Upper lobe of left lung (tissue), 6 donors: Measurements from ENCODE around the gene LYSMD2. TPM values are rescaled to one million over a fixed set of nuclear protein-coding genes. Genes with fewer than 3 reads are reported as not detected.
"Not testable (repeated sequence)": the region's sequence is repeated elsewhere in the genome, so short reads cannot be mapped to it uniquely, and the experiment has no call there.

Experiments
- ATAC-seq, 2 donors: fragments of 200-7000 bp; cut with Tn5 transposase; one replicate each; pipeline ENCODE4 v1.9.1; 2022; ENCODE audit warnings: mild to moderate bottlenecking in 2 of 2, moderate library complexity in 2 of 2; ENCODE audit not compliant: low FRiP score in 2 of 2
- DNase-seq, 2 donors: peaks; one replicate each; pipeline ENCODE4 v3.0.0-alpha.2; 2019 to 2020
- H3K27ac ChIP-seq, 4 donors: fragments of 200-600 bp; sonication (generic); one replicate each; pipeline ENCODE4 v1.5.1; 2016 to 2019
- H3K27me3 ChIP-seq, 4 donors: fragments of 200-600 bp; sonication (generic); one replicate each; pipeline ENCODE4 v1.5.1; 2017 to 2019
- H3K36me3 ChIP-seq, 4 donors: fragments of 200-600 bp; sonication (generic); one replicate each; pipeline ENCODE4 v1.5.1; 2016 to 2019
- H3K4me1 ChIP-seq, 4 donors: fragments of 200-600 bp; sonication (generic); one replicate each; pipeline ENCODE4 v1.5.1; 2018 to 2019
- H3K4me3 ChIP-seq, 4 donors: fragments of 200-600 bp; sonication (generic); one replicate each; pipeline ENCODE4 v1.5.1; 2017 to 2019; ENCODE audit warnings: mild to moderate bottlenecking in 2 of 4, moderate library complexity in 1 of 4
- H3K9me3 ChIP-seq, 4 donors: fragments of 200-600 bp; sonication (generic); one replicate each; pipeline ENCODE4 v1.5.1; 2018 to 2019
- CTCF ChIP-seq, 6 experiments: fragments of 450-650 bp in 4 of 6; fragments of 200-600 bp in 2 of 6; sonication (generic) in 2 of 6; IDR thresholded peaks; one replicate each; pipeline ENCODE4 v1.5.1; 2016 to 2019; ENCODE audit warnings: antibody characterized with exemption in 6 of 6
- EP300 ChIP-seq, 4 donors: sonication (generic); formaldehyde crosslinking; IDR thresholded peaks; one replicate each; pipeline ENCODE4 v1.5.1; 2017; ENCODE audit warnings: antibody characterized with exemption in 4 of 4, control low read depth in 2 of 4
- POLR2A ChIP-seq, 4 donors: fragments of 450-650 bp; IDR thresholded peaks; one replicate each; pipeline ENCODE4 v1.5.1; 2016 to 2017; ENCODE audit warnings: antibody characterized with exemption in 4 of 4, mild to moderate bottlenecking in 2 of 4
- POLR2AphosphoS5 ChIP-seq, 2 donors: sonication (generic); formaldehyde crosslinking; IDR thresholded peaks; one replicate each; pipeline ENCODE4 v1.5.1; 2017; ENCODE audit warnings: antibody characterized with exemption in 2 of 2
- WGBS, 2 donors: methylation state at CpG; one replicate each; pipeline ENCODE4 v1.1.5; 2017 to 2018; 5-methylcytosine and 5-hydroxymethylcytosine counted together
- total RNA-seq, 6 donors: library from RNA; depleted of rRNA in 4 of 6; stranded (reverse); fragments of >200 nt in 4 of 6; gene quantifications; one replicate each; pipeline versions ENCODE4 v1.1.0 to v1.2.1, GENCODE V29; 2016 to 2021
- donor health status: DM: no; HTN: no; CAD: no; lungs with moderate emphysema.
- donor health status: DM: no; HTN: yes; CAD: no; lungs with severe emphysema.

Gene LYSMD2
- 10 to 100 TPM; 13.4 to 22.8 (median 17.9) TPM for total RNA-seq

GRCh38 chr15:51737522-51738305, at the start of gene LYSMD2:
Gene LYSMD2 (minus strand): TSS chr15:51737655. CDS start chr15:51737622, 33 bp downstream.
- 0 to 4% methylated on average over 5 to 17 of the region's 67 CpGs for WGBS, 2 donors
- ATAC-seq = peak; percentile 84 to 96
- Histone ChIP-seq H3K27me3 (no peaks in the 10 kb centered on the region), H3K27ac (peak within 1 kb of the TSS; percentile 79 to 96 (median 86)), H3K4me1 (peaks cover 16 to 29% (median 21%) of the 10 kb centered on the region in 4 donors), H3K9me3 (no peaks in the 10 kb centered on the region), H3K36me3 (no peaks in the 10 kb centered on the region), H3K4me3 (peak within 1 kb of the TSS; percentile 73 to 91 (median 80))
- peak; percentile 88 to 96 for DNase-seq
- TF ChIP-seq EP300 (IDR thresholded peaks at IDR 0.05) = no peak
- peak in 2 of 4 donors; percentile 31 to 69 for TF ChIP-seq POLR2A (IDR thresholded peaks at IDR 0.05)
- TF ChIP-seq POLR2AphosphoS5 (IDR thresholded peaks at IDR 0.05) = peak in 1 of 2 donors; percentile 60

- not testable (repeated sequence) for H3K9me3 ChIP-seq, H3K27me3 ChIP-seq, H3K4me3 ChIP-seq, DNase-seq, H3K27ac ChIP-seq, H3K4me1 ChIP-seq, ATAC-seq
- WGBS, 2 donors = 80 to 83% methylated on average over 7 to 11 of the region's 11 CpGs
- peaks cover 0 to 19% (median 3%) of the 10 kb centered on the region in 4 donors for H3K36me3 ChIP-seq
These were observed 49.7 kb upstream of the LYSMD2 start for GRCh38 chr15:51787130-51787529.

- ATAC-seq = no peak
- H3K4me1 ChIP-seq = peaks cover 0 to 6% (median 0%) of the 10 kb centered on the region in 4 donors
- peaks cover 0 to 34% (median 3%) of the 10 kb centered on the region in 4 donors for H3K36me3 ChIP-seq
- TF ChIP-seq POLR2AphosphoS5 (IDR thresholded peaks at IDR 0.05) (no peak), CTCF (IDR thresholded peaks at IDR 0.05) (no peak), POLR2A (IDR thresholded peaks at IDR 0.05) (no peak), EP300 (IDR thresholded peaks at IDR 0.05) (no peak)
- 93 to 94% methylated on average over 3 of the region's 3 CpGs for WGBS, 2 donors
- no peak overlapping the region for H3K4me3 ChIP-seq
- no peaks in the 10 kb centered on the region for H3K27me3 ChIP-seq
- DNase-seq = no peak
- no peak overlapping the region for H3K27ac ChIP-seq
- no peaks in the 10 kb centered on the region for H3K9me3 ChIP-seq
These were observed 46.5 kb upstream of the LYSMD2 start for GRCh38 chr15:51783967-51784366.

GRCh38 chr15:51782357-51782896, 45.0 kb upstream of the LYSMD2 start:
- TF ChIP-seq POLR2AphosphoS5 (IDR thresholded peaks at IDR 0.05) = no peak
- TF ChIP-seq CTCF (IDR thresholded peaks at IDR 0.05) = peak in 2 of 6 experiments; percentile 21 to 40
- 88 to 91% methylated on average over 7 of the region's 7 CpGs for WGBS, 2 donors
- Histone ChIP-seq H3K4me3 (no peak overlapping the region), H3K4me1 (peaks cover 0 to 6% (median 0%) of the 10 kb centered on the region in 4 donors), H3K9me3 (no peaks in the 10 kb centered on the region), H3K27me3 (no peaks in the 10 kb centered on the region), H3K36me3 (peaks cover 0 to 34% (median 3%) of the 10 kb centered on the region in 4 donors), H3K27ac (no peak overlapping the region)
- no peak for ATAC-seq
- no peak for DNase-seq

- Histone ChIP-seq H3K27me3 (no peaks in the 10 kb centered on the region), H3K4me3 (no peak overlapping the region), H3K27ac (no peak overlapping the region), H3K4me1 (peaks cover 0 to 4% (median 0%) of the 10 kb centered on the region in 4 donors), H3K36me3 (peaks cover 0 to 34% (median 1%) of the 10 kb centered on the region in 4 donors), H3K9me3 (no peaks in the 10 kb centered on the region)
- no peak for TF ChIP-seq POLR2AphosphoS5 (IDR thresholded peaks at IDR 0.05)
- no peak for TF ChIP-seq EP300 (IDR thresholded peaks at IDR 0.05)
- no peak for TF ChIP-seq CTCF (IDR thresholded peaks at IDR 0.05)
- TF ChIP-seq POLR2A (IDR thresholded peaks at IDR 0.05) = no peak
- DNase-seq = no peak
- ATAC-seq = no peak
- 68 to 92% methylated on average over 2 of the region's 2 CpGs for WGBS, 2 donors
These were observed 44.1 kb upstream of the LYSMD2 start for GRCh38 chr15:51781506-51781905.
